Cardiac fibroblast (primary cell): ENCODE measurements around the gene SERPINI1.
A peak's percentile ranks its signal among the peaks of the same experiment; 100 is the strongest.

Experiments used
- DNase-seq, 2 donors: peaks; one replicate each; pipeline versions ENCODE4 v3.0.0 to v3.0.0-alpha.2; 2010; ENCODE audit warnings: low read depth in 2 of 2
- H3K4me3 ChIP-seq, 2 donors: replicated peaks in 1 of 2; 1 replicate in 1 of 2; 2 replicates in 1 of 2; pipeline ENCODE4 v1.5.1; 2011; ENCODE audit warnings: low read depth in 2 of 2, low read length in 2 of 2, mild to moderate bottlenecking in 2 of 2, moderate library complexity in 1 of 2
- TF ChIP-seq, protein P1 (sequence below): IDR thresholded peaks from one replicate; pipeline ENCODE4 v1.5.1; 2011; ENCODE audit warnings: low read depth, mild to moderate bottlenecking, low read length, inconsistent platforms

Gene SERPINI1, protein sequence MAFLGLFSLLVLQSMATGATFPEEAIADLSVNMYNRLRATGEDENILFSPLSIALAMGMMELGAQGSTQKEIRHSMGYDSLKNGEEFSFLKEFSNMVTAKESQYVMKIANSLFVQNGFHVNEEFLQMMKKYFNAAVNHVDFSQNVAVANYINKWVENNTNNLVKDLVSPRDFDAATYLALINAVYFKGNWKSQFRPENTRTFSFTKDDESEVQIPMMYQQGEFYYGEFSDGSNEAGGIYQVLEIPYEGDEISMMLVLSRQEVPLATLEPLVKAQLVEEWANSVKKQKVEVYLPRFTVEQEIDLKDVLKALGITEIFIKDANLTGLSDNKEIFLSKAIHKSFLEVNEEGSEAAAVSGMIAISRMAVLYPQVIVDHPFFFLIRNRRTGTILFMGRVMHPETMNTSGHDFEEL

DNA sequence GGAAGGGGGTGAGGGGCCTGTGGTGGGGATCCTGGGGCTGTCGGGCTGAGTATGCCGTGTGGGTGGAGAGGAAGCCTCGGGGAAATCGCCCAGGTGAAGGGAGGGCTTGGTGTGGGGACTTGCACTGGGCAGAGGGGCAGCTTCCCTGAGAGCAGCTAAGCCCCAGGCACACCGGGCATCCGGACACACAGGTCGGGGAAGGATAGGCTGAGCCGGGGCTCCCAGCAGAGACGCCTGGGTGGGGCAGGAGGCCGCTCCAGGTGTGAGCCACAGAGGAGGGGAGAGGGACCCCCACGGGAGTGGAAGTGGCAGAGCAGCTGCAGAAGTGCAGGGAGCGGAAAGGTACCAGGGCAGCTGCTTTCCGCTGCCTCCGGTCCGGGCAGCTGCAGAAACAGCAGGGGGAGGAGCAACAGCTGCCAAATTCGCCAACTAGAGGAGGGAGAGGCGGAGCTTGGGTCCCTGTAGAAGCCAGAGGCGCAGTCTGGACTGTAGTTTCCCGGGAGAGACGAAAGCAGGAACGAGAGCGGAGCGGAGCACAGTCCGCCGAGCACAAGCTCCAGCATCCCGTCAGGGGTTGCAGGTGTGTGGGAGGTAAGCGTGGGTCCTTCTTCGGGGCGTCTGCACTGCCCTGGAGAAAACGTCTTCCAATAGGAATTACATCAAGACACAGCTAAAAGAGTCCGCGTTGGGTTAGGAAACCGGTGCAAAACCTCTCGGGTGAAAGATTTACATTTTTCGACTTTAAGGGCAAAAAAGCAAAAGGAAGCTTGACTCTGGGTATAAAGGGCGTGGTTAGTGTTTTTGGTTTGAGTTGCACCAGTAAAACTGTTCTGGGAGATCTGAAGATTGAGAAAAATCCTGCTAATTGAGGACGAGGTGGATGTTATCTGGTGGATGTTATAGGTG lies at the start of gene SERPINI1:
SERPINI1 (plus strand) TSS at position 489 of the 906 bp plus-strand sequence. CDS start 53,408 bp downstream, outside the sequence.
- peak; percentile 90 to 93 for DNase-seq
- TF ChIP-seq, protein P1, sequence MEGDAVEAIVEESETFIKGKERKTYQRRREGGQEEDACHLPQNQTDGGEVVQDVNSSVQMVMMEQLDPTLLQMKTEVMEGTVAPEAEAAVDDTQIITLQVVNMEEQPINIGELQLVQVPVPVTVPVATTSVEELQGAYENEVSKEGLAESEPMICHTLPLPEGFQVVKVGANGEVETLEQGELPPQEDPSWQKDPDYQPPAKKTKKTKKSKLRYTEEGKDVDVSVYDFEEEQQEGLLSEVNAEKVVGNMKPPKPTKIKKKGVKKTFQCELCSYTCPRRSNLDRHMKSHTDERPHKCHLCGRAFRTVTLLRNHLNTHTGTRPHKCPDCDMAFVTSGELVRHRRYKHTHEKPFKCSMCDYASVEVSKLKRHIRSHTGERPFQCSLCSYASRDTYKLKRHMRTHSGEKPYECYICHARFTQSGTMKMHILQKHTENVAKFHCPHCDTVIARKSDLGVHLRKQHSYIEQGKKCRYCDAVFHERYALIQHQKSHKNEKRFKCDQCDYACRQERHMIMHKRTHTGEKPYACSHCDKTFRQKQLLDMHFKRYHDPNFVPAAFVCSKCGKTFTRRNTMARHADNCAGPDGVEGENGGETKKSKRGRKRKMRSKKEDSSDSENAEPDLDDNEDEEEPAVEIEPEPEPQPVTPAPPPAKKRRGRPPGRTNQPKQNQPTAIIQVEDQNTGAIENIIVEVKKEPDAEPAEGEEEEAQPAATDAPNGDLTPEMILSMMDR = no peak

DNA sequence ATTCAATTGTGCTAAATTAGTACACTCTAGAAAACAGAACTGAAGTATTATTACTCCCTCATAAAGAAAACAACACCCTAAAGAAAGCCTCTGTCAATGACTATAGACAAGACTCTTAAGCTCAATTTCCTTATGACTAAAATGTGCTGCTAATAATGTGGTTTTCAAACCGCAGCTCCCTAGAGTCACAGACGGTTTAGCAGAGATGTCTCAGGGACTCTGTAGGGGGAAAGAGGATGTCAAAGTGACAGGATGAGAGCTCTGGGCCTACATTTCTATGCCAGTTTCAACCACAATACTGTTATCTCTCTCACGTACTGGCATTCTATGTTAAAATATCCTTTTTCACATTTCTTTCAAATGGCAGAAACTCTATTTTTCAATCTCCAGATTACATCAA lies 44.2 kb upstream of the SERPINI1 start:
- no peak for DNase-seq
- TF ChIP-seq, protein P1 = no peak
- no peak overlapping the region for H3K4me3 ChIP-seq

More for the DNA sequence above, at the start of gene SERPINI1:
- peak within 1 kb of the TSS; percentile 92 to 94 for H3K4me3 ChIP-seq

DNA sequence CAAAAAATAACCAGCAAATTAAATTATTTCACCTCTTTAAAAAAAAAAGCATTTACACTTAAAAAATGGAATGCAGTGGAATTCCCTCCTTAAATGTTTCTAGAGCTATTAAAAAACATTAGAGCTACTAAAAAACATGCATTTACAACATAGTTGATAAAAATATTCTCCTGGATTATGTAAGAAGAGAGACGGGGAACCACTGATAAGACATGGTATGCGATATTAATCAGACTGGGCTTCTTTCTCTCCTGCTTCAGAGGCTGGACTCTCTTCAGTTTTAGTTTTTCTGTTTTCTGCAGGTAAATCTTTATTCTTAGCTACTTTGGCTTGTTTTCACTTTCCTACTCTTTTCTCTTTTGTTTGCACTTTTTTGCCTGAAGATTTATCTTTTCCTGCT lies 41.4 kb upstream of the SERPINI1 start:
- H3K4me3 ChIP-seq = no peak overlapping the region
- DNase-seq = no peak
- TF ChIP-seq, protein P1 = no peak

DNA sequence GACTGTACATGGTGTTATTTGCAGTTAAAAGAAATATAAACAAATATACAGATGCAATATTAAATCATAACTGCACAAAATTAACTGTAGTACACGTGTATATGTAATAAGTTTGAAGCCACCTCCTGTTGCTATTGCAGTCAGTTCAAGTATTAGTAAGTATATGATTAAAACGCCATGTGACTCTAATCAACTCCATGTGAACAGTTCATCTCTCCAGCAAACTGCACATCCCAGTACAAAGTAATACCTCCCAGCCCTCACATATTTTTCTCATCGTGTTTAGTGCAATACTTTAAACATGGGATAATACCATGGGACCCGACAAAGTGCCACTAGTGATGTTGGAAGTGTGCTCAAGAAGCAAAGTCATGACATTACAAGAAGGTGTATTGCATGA lies 35.5 kb upstream of the SERPINI1 start:
- no peak for DNase-seq
- H3K4me3 ChIP-seq = no peak overlapping the region
- TF ChIP-seq, protein P1 = no peak

DNA sequence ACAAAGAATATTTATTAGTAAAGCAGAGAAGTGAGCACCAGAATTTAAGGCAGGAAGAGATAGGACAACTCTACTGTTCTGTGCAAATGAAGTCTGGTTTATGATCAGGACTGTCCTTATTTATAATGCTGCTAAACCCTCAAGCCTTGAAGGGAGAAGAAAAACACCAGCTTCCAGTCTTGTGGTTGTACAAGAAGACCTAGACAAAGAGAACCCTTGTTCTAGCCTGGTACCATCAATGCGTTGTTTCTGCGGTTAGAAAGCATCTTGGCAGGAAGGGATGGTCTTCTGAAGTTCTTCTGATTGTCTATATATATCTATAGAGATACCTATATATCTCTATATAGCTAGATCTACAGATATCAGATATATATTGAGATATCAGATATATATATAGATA lies 34.6 kb upstream of the SERPINI1 start:
- TF ChIP-seq, protein P1 = no peak
- no peak overlapping the region for H3K4me3 ChIP-seq
- DNase-seq = no peak

DNA sequence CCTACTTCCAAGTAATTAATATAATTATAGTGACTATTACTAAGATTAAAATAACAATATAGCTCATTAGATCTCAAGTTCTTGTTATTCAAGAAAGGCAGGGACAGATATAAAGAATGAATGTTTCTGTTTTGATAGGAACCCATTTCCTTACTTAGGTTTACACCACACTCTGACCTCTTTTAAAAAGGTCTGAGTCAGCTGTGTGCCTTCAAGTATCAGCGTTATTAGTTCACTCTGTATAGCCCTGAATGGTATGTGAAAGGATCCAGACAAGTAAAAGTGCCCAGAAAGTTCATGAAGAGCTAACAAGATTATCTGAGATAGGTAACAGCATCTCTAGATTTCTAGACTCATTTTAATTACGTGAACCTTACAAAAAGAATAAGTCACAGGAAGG lies 29.7 kb upstream of the SERPINI1 start:
- peak; percentile 22 to 64 for DNase-seq
- TF ChIP-seq, protein P1 = no peak
- no peak overlapping the region for H3K4me3 ChIP-seq
